Measurements from ENCODE around the gene EIF3A.
"Not testable (repeated sequence)": the region's sequence is repeated elsewhere in the genome, so short reads cannot be mapped to it uniquely, and the experiment has no call there.

Gene EIF3A

GRCh38 chr10:119080521-119081259 lies at the start of gene EIF3A:
TSS of gene EIF3A (minus strand) at chr10:119080817. CDS start at chr10:119080676, 141 bp downstream.
- DNase-seq = peak; percentile 68 to 77

GRCh38 chr10:119129721-119130120 lies 49.1 kb upstream of the EIF3A start:
- DNase-seq = no peak

- no peak for DNase-seq
Observed at GRCh38 chr10:119125942-119126341, 45.3 kb upstream of the EIF3A start.

GRCh38 chr10:119120875-119121274 lies 40.3 kb upstream of the EIF3A start:
- DNase-seq = no peak

GRCh38 chr10:119120413-119120867 lies 39.8 kb upstream of the EIF3A start:
- no peak for DNase-seq

GRCh38 chr10:119119400-119119799 lies 38.8 kb upstream of the EIF3A start:
- no peak for DNase-seq

GRCh38 chr10:119118231-119118630 lies 37.6 kb upstream of the EIF3A start:
- DNase-seq = no peak

GRCh38 chr10:119116326-119116951 lies 35.8 kb upstream of the EIF3A start:
- no peak for DNase-seq

- no peak for DNase-seq
Observed at GRCh38 chr10:119115926-119116325, 35.3 kb upstream of the EIF3A start.

- DNase-seq = no peak
Observed at GRCh38 chr10:119113751-119114732, 33.4 kb upstream of the EIF3A start.

- no peak for DNase-seq
Observed at GRCh38 chr10:119112056-119112455, 31.4 kb upstream of the EIF3A start.

GRCh38 chr10:119107771-119108170 lies 27.2 kb upstream of the EIF3A start:
- DNase-seq = not testable (repeated sequence)

- DNase-seq = not testable (repeated sequence)
Observed at GRCh38 chr10:119107106-119107505, 26.5 kb upstream of the EIF3A start.

- not testable (repeated sequence) for DNase-seq
Observed at GRCh38 chr10:119105899-119106298, 25.3 kb upstream of the EIF3A start.

GRCh38 chr10:119105155-119105554 lies 24.5 kb upstream of the EIF3A start:
- DNase-seq = no peak

- DNase-seq = no peak
Observed at GRCh38 chr10:119104654-119105015, 24.0 kb upstream of the EIF3A start.

GRCh38 chr10:119103903-119104653 lies 23.5 kb upstream of the EIF3A start, which contains the start of gene DENND10:
TSS of gene DENND10 (plus strand) at chr10:119104113. CDS start at chr10:119104143, 30 bp downstream.
- peak in 1 of 2 experiments; percentile 39 for DNase-seq

GRCh38 chr10:119103241-119103902 lies 22.8 kb upstream of the EIF3A start:
- no peak for DNase-seq

GRCh38 chr10:119101366-119102098 lies 20.9 kb upstream of the EIF3A start:
- DNase-seq = no peak

GRCh38 chr10:119100434-119101238 lies 20.0 kb upstream of the EIF3A start:
- no peak for DNase-seq
